Ishikawa (cell line): ENCODE data around the gene AGO3.

Experiments
- CEBPB ChIP-seq: IDR thresholded peaks from 2 replicates; pipeline ENCODE4 v1.6.1; 2012
- CREB1 ChIP-seq: IDR thresholded peaks from 2 replicates; pipeline ENCODE4 v1.6.1; 2012; ENCODE audit warnings: low read depth
- EGR1 ChIP-seq: IDR thresholded peaks from 2 replicates; pipeline ENCODE4 v1.6.1; 2012
- EP300 ChIP-seq: IDR thresholded peaks from 2 replicates; pipeline ENCODE4 v1.6.1; 2012; ENCODE audit warnings: borderline replicate concordance
- FOXM1 ChIP-seq: IDR thresholded peaks from 2 replicates; pipeline ENCODE4 v1.6.1; 2012; ENCODE audit warnings: low read depth, borderline replicate concordance
- NFIC ChIP-seq: IDR thresholded peaks from 2 replicates; pipeline ENCODE4 v1.6.1; 2012
- RAD21 ChIP-seq: IDR thresholded peaks from 2 replicates; pipeline ENCODE4 v1.6.1; 2012; ENCODE audit warnings: low read depth
- TAF1 ChIP-seq: IDR thresholded peaks from 2 replicates; pipeline ENCODE4 v1.6.1; 2012; ENCODE audit warnings: low read depth, mild to moderate bottlenecking
- TCF12 ChIP-seq: IDR thresholded peaks from 2 replicates; pipeline ENCODE4 v1.6.1; 2012; ENCODE audit warnings: low read depth
- TEAD4 ChIP-seq: IDR thresholded peaks from 2 replicates; pipeline ENCODE4 v1.6.1; 2012
- USF1 ChIP-seq: IDR thresholded peaks from 2 replicates; pipeline ENCODE4 v1.6.1; 2012
- YY1 ChIP-seq: IDR thresholded peaks from 2 replicates; pipeline ENCODE4 v1.6.1; 2012; ENCODE audit warnings: low read depth
- ZBTB7A ChIP-seq: IDR thresholded peaks from 2 replicates; pipeline ENCODE4 v1.6.1; 2012; ENCODE audit warnings: low read depth
- TF ChIP-seq, protein P1 (sequence below): IDR thresholded peaks from 2 replicates; pipeline ENCODE4 v1.6.1; 2012
- TF ChIP-seq, protein P2 (sequence below): IDR thresholded peaks from 2 replicates; pipeline ENCODE4 v1.6.1; 2012; ENCODE audit warnings: low read depth, mild to moderate bottlenecking

The AGO3 gene

GRCh38 chr1:35959304-35959703, 28.4 kb downstream of the AGO3 start:
- no peak for TF ChIP-seq TEAD4

- no peak for TF ChIP-seq NFIC
- no peak for TF ChIP-seq ZBTB7A
- no peak for TF ChIP-seq RAD21
- no peak for TF ChIP-seq TEAD4
- TF ChIP-seq, protein P1, sequence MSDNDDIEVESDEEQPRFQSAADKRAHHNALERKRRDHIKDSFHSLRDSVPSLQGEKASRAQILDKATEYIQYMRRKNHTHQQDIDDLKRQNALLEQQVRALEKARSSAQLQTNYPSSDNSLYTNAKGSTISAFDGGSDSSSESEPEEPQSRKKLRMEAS = no peak
- no peak for TF ChIP-seq FOXM1
Observed at GRCh38 chr1:35962952-35963351, 32.0 kb downstream of the AGO3 start.

DNA sequence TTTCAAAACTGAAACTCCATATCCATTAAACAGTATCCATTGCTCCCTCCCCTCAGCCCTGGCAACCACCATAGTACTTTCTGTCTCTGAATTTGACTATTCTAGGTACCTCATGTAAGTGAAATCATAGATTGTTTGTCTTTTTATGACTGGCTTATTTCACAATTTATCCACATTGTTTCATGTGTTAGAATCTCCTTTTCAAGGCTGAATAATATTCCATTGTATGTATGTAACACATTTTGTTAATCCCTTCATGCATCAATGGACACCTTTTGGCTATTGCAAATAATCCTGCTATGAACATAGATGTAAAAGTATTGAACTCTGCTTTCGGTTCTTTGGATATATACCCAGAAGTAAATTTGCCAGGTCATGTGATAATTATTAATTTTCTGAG, 37.5 kb downstream of the AGO3 start:
- TF ChIP-seq RAD21 (no peak), CREB1 (no peak), USF1 (no peak), YY1 (no peak), CEBPB (no peak), TEAD4 (no peak), NFIC (no peak), TCF12 (no peak), EP300 (no peak), ZBTB7A (no peak), EGR1 (no peak), FOXM1 (no peak), TAF1 (no peak)
- TF ChIP-seq, protein P2, sequence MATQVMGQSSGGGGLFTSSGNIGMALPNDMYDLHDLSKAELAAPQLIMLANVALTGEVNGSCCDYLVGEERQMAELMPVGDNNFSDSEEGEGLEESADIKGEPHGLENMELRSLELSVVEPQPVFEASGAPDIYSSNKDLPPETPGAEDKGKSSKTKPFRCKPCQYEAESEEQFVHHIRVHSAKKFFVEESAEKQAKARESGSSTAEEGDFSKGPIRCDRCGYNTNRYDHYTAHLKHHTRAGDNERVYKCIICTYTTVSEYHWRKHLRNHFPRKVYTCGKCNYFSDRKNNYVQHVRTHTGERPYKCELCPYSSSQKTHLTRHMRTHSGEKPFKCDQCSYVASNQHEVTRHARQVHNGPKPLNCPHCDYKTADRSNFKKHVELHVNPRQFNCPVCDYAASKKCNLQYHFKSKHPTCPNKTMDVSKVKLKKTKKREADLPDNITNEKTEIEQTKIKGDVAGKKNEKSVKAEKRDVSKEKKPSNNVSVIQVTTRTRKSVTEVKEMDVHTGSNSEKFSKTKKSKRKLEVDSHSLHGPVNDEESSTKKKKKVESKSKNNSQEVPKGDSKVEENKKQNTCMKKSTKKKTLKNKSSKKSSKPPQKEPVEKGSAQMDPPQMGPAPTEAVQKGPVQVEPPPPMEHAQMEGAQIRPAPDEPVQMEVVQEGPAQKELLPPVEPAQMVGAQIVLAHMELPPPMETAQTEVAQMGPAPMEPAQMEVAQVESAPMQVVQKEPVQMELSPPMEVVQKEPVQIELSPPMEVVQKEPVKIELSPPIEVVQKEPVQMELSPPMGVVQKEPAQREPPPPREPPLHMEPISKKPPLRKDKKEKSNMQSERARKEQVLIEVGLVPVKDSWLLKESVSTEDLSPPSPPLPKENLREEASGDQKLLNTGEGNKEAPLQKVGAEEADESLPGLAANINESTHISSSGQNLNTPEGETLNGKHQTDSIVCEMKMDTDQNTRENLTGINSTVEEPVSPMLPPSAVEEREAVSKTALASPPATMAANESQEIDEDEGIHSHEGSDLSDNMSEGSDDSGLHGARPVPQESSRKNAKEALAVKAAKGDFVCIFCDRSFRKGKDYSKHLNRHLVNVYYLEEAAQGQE = no peak
- TF ChIP-seq, protein P1 = no peak

DNA sequence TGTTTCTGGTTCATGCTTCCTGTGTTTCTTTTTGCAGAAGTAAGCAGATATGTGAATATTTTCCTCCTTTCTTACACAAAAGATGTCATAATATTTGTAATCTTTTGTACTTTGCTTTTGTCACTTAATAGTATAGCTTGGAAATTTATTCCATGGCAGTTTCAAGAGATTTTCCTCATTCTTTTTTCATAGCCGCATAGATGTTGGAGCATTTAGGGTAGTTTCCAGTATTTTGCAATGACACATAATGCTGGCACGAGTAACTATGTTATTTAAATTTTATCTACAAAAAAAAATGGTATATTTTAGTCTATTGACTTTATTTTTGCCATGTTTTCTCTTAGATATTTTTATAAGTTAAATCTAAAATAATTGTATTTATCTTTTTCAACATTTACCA, 40.7 kb downstream of the AGO3 start:
- TF ChIP-seq TCF12 (no peak), NFIC (no peak), ZBTB7A (no peak), CEBPB (no peak), EP300 (no peak), FOXM1 (no peak), TAF1 (no peak), RAD21 (no peak), USF1 (no peak), YY1 (no peak), CREB1 (no peak), EGR1 (no peak), TEAD4 (no peak)
- TF ChIP-seq, protein P1 = no peak
- TF ChIP-seq, protein P2 = no peak

GRCh38 chr1:35980090-35980489, 49.2 kb downstream of the AGO3 start:
- TF ChIP-seq EGR1 = no peak
- TF ChIP-seq EP300 = no peak
- TF ChIP-seq, protein P1 = no peak
- no peak for TF ChIP-seq CEBPB
- no peak for TF ChIP-seq CREB1
- no peak for TF ChIP-seq USF1
- TF ChIP-seq, protein P2 = no peak
- no peak for TF ChIP-seq FOXM1
- no peak for TF ChIP-seq TAF1
- TF ChIP-seq ZBTB7A = no peak
- no peak for TF ChIP-seq YY1
- TF ChIP-seq TCF12 = no peak
- no peak for TF ChIP-seq TEAD4
- TF ChIP-seq RAD21 = no peak
- TF ChIP-seq NFIC = no peak
